Neural cell (in vitro differentiated cells): ENCODE data around the gene SETD2. TPM values are rescaled to one million over a fixed set of nuclear protein-coding genes. Genes with fewer than 3 reads are reported as not detected.

ENCODE experiments used
- H2AFZ ChIP-seq: fragments of 200-600, 300-800 bp; sonication (generic), shearing (Covaris generic); 2 replicates; pipeline ENCODE4 v1.6.0; 2014; ENCODE audit warnings: low read depth, mild to moderate bottlenecking, antibody characterized with exemption, low read length, moderate library complexity
- H3F3A ChIP-seq: fragments of 200-600 bp; shearing (Covaris generic); 2 replicates; pipeline ENCODE4 v1.6.1; 2016; ENCODE audit warnings: mild to moderate bottlenecking, moderate library complexity, mixed read lengths, antibody characterized with exemption, low read length; ENCODE audit not compliant: insufficient read depth, poor library complexity, severe bottlenecking
- H3K27ac ChIP-seq: fragments of 200-600, 300-800 bp; sonication (generic), shearing (Covaris generic); 2 replicates; pipeline ENCODE4 v1.5.1; 2014; ENCODE audit warnings: mild to moderate bottlenecking, low read length, moderate library complexity
- H3K27me3 ChIP-seq: fragments of 300-800, 200-600 bp; sonication (generic), shearing (Covaris generic); 2 replicates; pipeline ENCODE4 v1.6.0; 2014; ENCODE audit warnings: mild to moderate bottlenecking, low read depth, low read length, moderate library complexity; ENCODE audit not compliant: insufficient read depth
- H3K36me3 ChIP-seq: fragments of 300-800, 200-600 bp; sonication (generic), shearing (Covaris generic); 2 replicates; pipeline ENCODE4 v1.5.1; 2014; ENCODE audit warnings: mild to moderate bottlenecking, antibody characterized with exemption, low read length, moderate library complexity; ENCODE audit not compliant: insufficient read depth
- H3K4me2 ChIP-seq: fragments of 300-800, 200-600 bp; sonication (generic), shearing (Covaris generic); 2 replicates; pipeline ENCODE4 v1.6.0; 2014; ENCODE audit warnings: mild to moderate bottlenecking, low read length
- H3K4me3 ChIP-seq: fragments of 300-800, 200-600 bp; sonication (generic), shearing (Covaris generic); 2 replicates; pipeline ENCODE4 v1.5.1; 2014; ENCODE audit warnings: mild to moderate bottlenecking, low read length, moderate library complexity
- H3K79me2 ChIP-seq: fragments of 200-600 bp; shearing (Covaris generic); replicated peaks from 2 replicates; pipeline ENCODE4 v1.6.0; 2014; ENCODE audit warnings: mild to moderate bottlenecking, low read length, moderate library complexity; ENCODE audit not compliant: insufficient read depth
- H3K9ac ChIP-seq: fragments of 300-800, 200-600 bp; sonication (generic), shearing (Covaris generic); 2 replicates; pipeline ENCODE4 v1.6.1; 2016; ENCODE audit warnings: mild to moderate bottlenecking, low read length, mixed read lengths
- H3K9me2 ChIP-seq: fragments of 200-600 bp; shearing (Covaris generic); 2 replicates; pipeline ENCODE4 v1.6.1; 2016; ENCODE audit warnings: mild to moderate bottlenecking, low read length, mixed read lengths; ENCODE audit not compliant: insufficient read depth
- H3K9me3 ChIP-seq: fragments of 200-600, 300-800 bp; sonication (generic), shearing (Covaris generic); 2 replicates; pipeline ENCODE4 v1.6.1; 2016; ENCODE audit warnings: mild to moderate bottlenecking, mixed run types, low read length, moderate library complexity, mixed read lengths
- H4K20me1 ChIP-seq: fragments of 200-600 bp; shearing (Covaris generic); 2 replicates; pipeline ENCODE4 v1.6.1; 2016; ENCODE audit warnings: mild to moderate bottlenecking, mixed run types; ENCODE audit not compliant: insufficient read depth
- CTCF ChIP-seq: fragments of 450-650 bp; IDR thresholded peaks from 2 replicates; pipeline ENCODE4 v1.5.1; 2014; ENCODE audit warnings: antibody characterized with exemption, mild to moderate bottlenecking, moderate library complexity; ENCODE audit not compliant: poor library complexity, severe bottlenecking
- EP300 ChIP-seq: fragments of 450-650 bp; conservative IDR thresholded peaks from 2 replicates; pipeline ENCODE4 v1.6.1; 2014; ENCODE audit warnings: antibody characterized with exemption, mild to moderate bottlenecking, moderate library complexity; ENCODE audit not compliant: poor library complexity, severe bottlenecking
- EZH2 ChIP-seq: fragments of 200-600, 300-800 bp; shearing (Covaris generic), sonication (generic); IDR thresholded peaks from 2 replicates; pipeline ENCODE4 v1.6.1; 2014; ENCODE audit warnings: antibody characterized with exemption, low read length, borderline replicate concordance, mild to moderate bottlenecking; ENCODE audit not compliant: insufficient read depth, poor library complexity, severe bottlenecking
- MXI1 ChIP-seq: fragments of 450-650 bp; conservative IDR thresholded peaks from 2 replicates; pipeline ENCODE4 v1.6.1; 2014; ENCODE audit warnings: antibody characterized with exemption, mild to moderate bottlenecking; ENCODE audit not compliant: poor library complexity, severe bottlenecking
- POLR2AphosphoS5 ChIP-seq: IDR thresholded peaks from 2 replicates; pipeline ENCODE4 v1.6.1; 2012
- RAD21 ChIP-seq: fragments of 450-650 bp; conservative IDR thresholded peaks from 2 replicates; pipeline ENCODE4 v1.6.1; 2014; ENCODE audit warnings: antibody characterized with exemption, mild to moderate bottlenecking, moderate library complexity
- REST ChIP-seq: IDR thresholded peaks from 2 replicates; pipeline ENCODE4 v1.6.1; 2012; ENCODE audit warnings: borderline replicate concordance
- SMC3 ChIP-seq: fragments of 450-650 bp; conservative IDR thresholded peaks from 2 replicates; pipeline ENCODE4 v1.6.1; 2014; ENCODE audit warnings: antibody characterized with exemption, mild to moderate bottlenecking, moderate library complexity; ENCODE audit not compliant: poor library complexity
- TAF1 ChIP-seq: IDR thresholded peaks from 2 replicates; pipeline ENCODE4 v1.6.1; 2012; ENCODE audit warnings: low read depth
- polyA plus RNA-seq: library from polyadenylated mRNA; depleted of rRNA; stranded (reverse); fragments of >200 nt; gene quantifications from 2 replicates; pipeline ENCODE4 v1.2.3, GENCODE V29; 2014

SETD2 gene
- polyA plus RNA-seq, 1 donor from 2014 or later: 18.4 TPM

GRCh38 chr3:47089630-47090029 lies 74.3 kb downstream of the SETD2 start:
- H3K9me3 ChIP-seq: no peaks in the 10 kb centered on the region
- H3K9ac ChIP-seq: no peak overlapping the region
- H3K79me2 ChIP-seq: peaks cover 4% of the 10 kb centered on the region
- no peak overlapping the region for H3K27ac ChIP-seq
- no peak overlapping the region for H3K4me3 ChIP-seq
- TF ChIP-seq SMC3 (no peak), MXI1 (no peak), EZH2 (no peak), RAD21 (no peak), REST (no peak), CTCF (no peak), EP300 (no peak), TAF1 (no peak), POLR2AphosphoS5 (no peak)
- no peak overlapping the region for H3K4me2 ChIP-seq
- no peaks in the 10 kb centered on the region for H3K27me3 ChIP-seq
- no peaks in the 10 kb centered on the region for H3K9me2 ChIP-seq
- no peaks in the 10 kb centered on the region for H3F3A ChIP-seq
- H4K20me1 ChIP-seq: peaks cover 4% of the 10 kb centered on the region
- H3K36me3 ChIP-seq: no peaks in the 10 kb centered on the region
- H2AFZ ChIP-seq: no peak overlapping the region

- no peaks in the 10 kb centered on the region for H3F3A ChIP-seq
- peaks cover 3% of the 10 kb centered on the region for H4K20me1 ChIP-seq
- TF ChIP-seq RAD21 (no peak), REST (no peak), POLR2AphosphoS5 (no peak), SMC3 (no peak), TAF1 (no peak), EP300 (no peak), EZH2 (no peak), MXI1 (no peak), CTCF (no peak)
- H2AFZ ChIP-seq: no peak overlapping the region
- no peak overlapping the region for H3K4me2 ChIP-seq
- H3K9me3 ChIP-seq: no peaks in the 10 kb centered on the region
- no peaks in the 10 kb centered on the region for H3K27me3 ChIP-seq
- H3K79me2 ChIP-seq: no peaks in the 10 kb centered on the region
- peaks cover 6% of the 10 kb centered on the region for H3K36me3 ChIP-seq
- H3K9ac ChIP-seq: no peak overlapping the region
- H3K27ac ChIP-seq: no peak overlapping the region
- H3K4me3 ChIP-seq: no peak overlapping the region
- H3K9me2 ChIP-seq: no peaks in the 10 kb centered on the region
Measured at GRCh38 chr3:47086071-47086470, 77.8 kb downstream of the SETD2 start.
